Body of pancreas (tissue), 4 donors: ENCODE data around the gene RAB20.
A peak's percentile ranks its signal among the peaks of the same experiment; 100 is the strongest.

Source experiments
- CTCF ChIP-seq, 7 experiments: fragments of 450-650 bp in 4 of 7; fragments of 200-600 bp in 3 of 7; sonication (generic) in 3 of 7; IDR thresholded peaks; one replicate each; pipeline ENCODE4 v1.5.1; 2016 to 2019; ENCODE audit warnings: antibody characterized with exemption in 7 of 7
- POLR2A ChIP-seq, 3 donors: fragments of 450-650 bp; IDR thresholded peaks; one replicate each; pipeline ENCODE4 v1.6.1; 2016; ENCODE audit warnings: antibody characterized with exemption in 3 of 3, mild to moderate bottlenecking in 2 of 3

- TF ChIP-seq CTCF (IDR thresholded peaks at IDR 0.05) (peak in 4 of 7 experiments; percentile 12 to 29 (median 25)), POLR2A (IDR thresholded peaks at IDR 0.05) (peak in 2 of 3 donors; percentile 54 to 61)
These were observed 2.0 kb downstream of the RAB20 start for GRCh38 chr13:110559429-110559943.
